GM23338 (cell line): Measurements from ENCODE around the gene NAA25. TPM values are rescaled to one million over a fixed set of nuclear protein-coding genes. Genes with fewer than 3 reads are reported as not detected.

Source experiments
- ATAC-seq: fragments of 200-7000 bp; cut with Tn5 transposase; 3 replicates; pipeline ENCODE4 v1.9.1; 2020
- DNase-seq: peaks from one replicate; pipeline ENCODE4 v3.0.0-alpha.2; 2015; ENCODE audit warnings: low spot score
- H2AFZ ChIP-seq: fragments of 200-600 bp; sonication (generic); 2 replicates; pipeline ENCODE4 v1.8.0; 2016; ENCODE audit warnings: antibody characterized with exemption, mild to moderate bottlenecking, moderate library complexity
- H3F3A ChIP-seq: fragments of 200-600 bp; sonication (generic); replicated peaks from 2 replicates; pipeline ENCODE4 v1.8.0; 2017; ENCODE audit warnings: antibody characterized with exemption, mixed run types, low read depth
- H3K27ac ChIP-seq: fragments of 200-600 bp; sonication (generic); 2 replicates; pipeline ENCODE4 v1.6.1; 2016; ENCODE audit warnings: low read depth
- H3K27me3 ChIP-seq: fragments of 200-600 bp; sonication (generic); 2 replicates; pipeline ENCODE4 v1.8.0; 2016; ENCODE audit warnings: mild to moderate bottlenecking, mixed run types, moderate library complexity; ENCODE audit not compliant: insufficient read depth
- H3K36me3 ChIP-seq: fragments of 200-600 bp; sonication (generic); 2 replicates; pipeline ENCODE4 v1.8.0; 2016; ENCODE audit warnings: mild to moderate bottlenecking; ENCODE audit not compliant: insufficient read depth
- H3K4me1 ChIP-seq: fragments of 200-600 bp; sonication (generic); 2 replicates; pipeline ENCODE4 v1.8.0; 2016; ENCODE audit warnings: mild to moderate bottlenecking, moderate library complexity; ENCODE audit not compliant: insufficient read depth
- H3K4me2 ChIP-seq: fragments of 200-600 bp; sonication (generic); 2 replicates; pipeline ENCODE4 v1.7.1; 2017; ENCODE audit warnings: mixed run types
- H3K4me3 ChIP-seq: fragments of 200-600 bp; sonication (generic); 2 replicates; pipeline ENCODE4 v1.6.1; 2016; ENCODE audit warnings: mixed run types
- H3K79me2 ChIP-seq: fragments of 200-600 bp; sonication (generic); replicated peaks from 2 replicates; pipeline ENCODE4 v1.8.0; 2017; ENCODE audit warnings: mild to moderate bottlenecking; ENCODE audit not compliant: insufficient read depth
- H3K9me2 ChIP-seq: fragments of 200-600 bp; sonication (generic); 2 replicates; pipeline ENCODE4 v1.8.0; 2017; ENCODE audit not compliant: insufficient read depth
- H4K20me1 ChIP-seq: fragments of 200-600 bp; sonication (generic); replicated peaks from 2 replicates; pipeline ENCODE4 v1.8.0; 2017; ENCODE audit warnings: mild to moderate bottlenecking; ENCODE audit not compliant: insufficient read depth
- H3K27ac Mint-ChIP-seq: 2 replicates; pipeline ENCODE4 v1.8.0; 2020; ENCODE audit warnings: inconsistent platforms, mild to moderate bottlenecking, moderate library complexity, mixed read lengths
- H3K27me3 Mint-ChIP-seq: 3 replicates; pipeline ENCODE4 v1.8.0; 2022; ENCODE audit warnings: low read depth, mild to moderate bottlenecking, moderate library complexity, mixed read lengths, inconsistent platforms; ENCODE audit not compliant: insufficient read depth, poor library complexity
- H3K36me3 Mint-ChIP-seq: 3 replicates; pipeline ENCODE4 v1.8.0; 2021; ENCODE audit warnings: low read depth, mild to moderate bottlenecking, inconsistent platforms, moderate library complexity, mixed read lengths
- H3K4me1 Mint-ChIP-seq: 3 replicates; pipeline ENCODE4 v1.8.0; 2020; ENCODE audit warnings: mild to moderate bottlenecking, inconsistent platforms, mixed read lengths
- H3K4me3 Mint-ChIP-seq: 3 replicates; pipeline ENCODE4 v1.8.0; 2021; ENCODE audit warnings: moderate library complexity, mild to moderate bottlenecking, inconsistent platforms, mixed read lengths
- H3K9me3 Mint-ChIP-seq: 3 replicates; pipeline ENCODE4 v1.8.0; 2020; ENCODE audit warnings: moderate library complexity, mild to moderate bottlenecking, inconsistent platforms, mixed read lengths
- CREB1 ChIP-seq: fragments of 250-450 bp; sonication (Bioruptor Pico); IDR thresholded peaks from 2 replicates; pipeline ENCODE4 v1.5.0; 2020; ENCODE audit warnings: low read depth, mild to moderate bottlenecking, moderate library complexity
- CTCF ChIP-seq, 2 experiments: fragments of 200-600 bp in 1 of 2; sonication (generic) in 1 of 2; conservative IDR thresholded peaks; 2 replicates each; pipeline versions ENCODE4 v1.5.1 to v1.6.1; 2016 to 2017; ENCODE audit warnings: antibody characterized with exemption in 2 of 2, low read depth in 2 of 2, mild to moderate bottlenecking in 2 of 2, moderate library complexity in 1 of 2
- ETS1 ChIP-seq: IDR thresholded peaks from 2 replicates; pipeline ENCODE4 v1.6.1; 2016; ENCODE audit warnings: antibody characterized with exemption
- EZH2 ChIP-seq: fragments of 200-600 bp; sonication (generic); IDR thresholded peaks from one replicate; pipeline ENCODE4 v1.8.0; 2017; ENCODE audit warnings: antibody characterized with exemption, mild to moderate bottlenecking, low read depth; ENCODE audit not compliant: unreplicated experiment
- EZH2phosphoT487 ChIP-seq: fragments of 200-600 bp; sonication (generic); IDR thresholded peaks from one replicate; pipeline ENCODE4 v1.8.1; 2018; ENCODE audit warnings: antibody characterized with exemption; ENCODE audit not compliant: unreplicated experiment
- JUNB ChIP-seq: IDR thresholded peaks from one replicate; pipeline ENCODE4 v1.6.1; 2016; ENCODE audit warnings: antibody characterized with exemption; ENCODE audit not compliant: unreplicated experiment
- NANOG ChIP-seq: IDR thresholded peaks from 2 replicates; pipeline ENCODE4 v1.6.1; 2016; ENCODE audit warnings: antibody characterized with exemption, borderline replicate concordance
- STAT1 ChIP-seq: IDR thresholded peaks from one replicate; pipeline ENCODE4 v1.6.1; 2016; ENCODE audit warnings: antibody characterized with exemption; ENCODE audit not compliant: unreplicated experiment
- ZNF114 ChIP-seq: fragments of 250-450 bp; sonication (Bioruptor Pico); IDR thresholded peaks from 2 replicates; pipeline ENCODE4 v1.5.0; 2020; ENCODE audit warnings: mild to moderate bottlenecking, moderate library complexity
- polyA plus RNA-seq: library from polyadenylated mRNA; unstranded; fragments of >200 nt; fragmentation: Nextera tagmentation; extraction: Ambion mirVana; gene quantifications from 2 replicates; pipeline ENCODE4 v1.2.1, GENCODE V29; 2016
- total RNA-seq: library from RNA; depleted of rRNA; stranded (reverse); fragments of >200 nt; shearing (Covaris generic); gene quantifications from 2 replicates; pipeline ENCODE4 v1.2.3, GENCODE V29; 2014
- TF ChIP-seq, protein P1 (sequence below): IDR thresholded peaks from one replicate; pipeline ENCODE4 v1.6.1; 2018; ENCODE audit warnings: antibody characterized with exemption; ENCODE audit not compliant: unreplicated experiment
- TF ChIP-seq, protein P2 (sequence below): fragments of 250-450 bp; sonication (Bioruptor Pico); IDR thresholded peaks from 2 replicates; pipeline ENCODE4 v1.5.0; 2020; ENCODE audit warnings: mild to moderate bottlenecking, moderate library complexity

NAA25 gene
- total and polyA plus RNA-seq, 2 experiments from 2014 or later = 49.0 to 55.1 TPM

DNA sequence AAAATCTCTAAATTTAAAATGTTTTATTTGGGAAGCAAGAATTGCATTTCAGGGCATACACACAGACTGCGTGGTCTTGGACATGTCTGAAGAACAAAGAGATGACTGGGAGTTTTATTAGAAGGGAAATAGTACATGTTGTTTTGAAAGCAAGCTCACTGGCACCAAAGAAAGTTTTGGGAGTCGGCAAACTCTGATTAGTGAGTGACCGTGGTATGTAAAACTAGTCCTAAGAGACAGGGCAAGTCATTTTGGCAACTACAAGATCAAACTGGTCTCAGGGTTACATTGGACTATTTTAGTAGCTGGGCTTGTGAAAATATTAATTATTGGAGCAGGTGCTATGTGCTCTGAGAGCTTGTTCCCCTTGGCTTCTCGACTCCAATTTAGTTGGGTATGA is 110.6 kb downstream of the NAA25 start:
- H3K9me2 ChIP-seq = no peaks in the 10 kb centered on the region
- H3K4me1 Mint-ChIP-seq = peaks cover 8% of the 10 kb centered on the region
- no peaks in the 10 kb centered on the region for H4K20me1 ChIP-seq
- H3K9me3 Mint-ChIP-seq = no peaks in the 10 kb centered on the region
- no peak overlapping the region for H3K4me3 ChIP-seq
- no peaks in the 10 kb centered on the region for H3K4me1 ChIP-seq
- no peaks in the 10 kb centered on the region for H3K27me3 ChIP-seq
- H3F3A ChIP-seq = no peaks in the 10 kb centered on the region
- H3K27me3 Mint-ChIP-seq = peaks cover 2% of the 10 kb centered on the region
- no peaks in the 10 kb centered on the region for H3K36me3 ChIP-seq
- no peak for TF ChIP-seq ETS1
- TF ChIP-seq, protein P1, sequence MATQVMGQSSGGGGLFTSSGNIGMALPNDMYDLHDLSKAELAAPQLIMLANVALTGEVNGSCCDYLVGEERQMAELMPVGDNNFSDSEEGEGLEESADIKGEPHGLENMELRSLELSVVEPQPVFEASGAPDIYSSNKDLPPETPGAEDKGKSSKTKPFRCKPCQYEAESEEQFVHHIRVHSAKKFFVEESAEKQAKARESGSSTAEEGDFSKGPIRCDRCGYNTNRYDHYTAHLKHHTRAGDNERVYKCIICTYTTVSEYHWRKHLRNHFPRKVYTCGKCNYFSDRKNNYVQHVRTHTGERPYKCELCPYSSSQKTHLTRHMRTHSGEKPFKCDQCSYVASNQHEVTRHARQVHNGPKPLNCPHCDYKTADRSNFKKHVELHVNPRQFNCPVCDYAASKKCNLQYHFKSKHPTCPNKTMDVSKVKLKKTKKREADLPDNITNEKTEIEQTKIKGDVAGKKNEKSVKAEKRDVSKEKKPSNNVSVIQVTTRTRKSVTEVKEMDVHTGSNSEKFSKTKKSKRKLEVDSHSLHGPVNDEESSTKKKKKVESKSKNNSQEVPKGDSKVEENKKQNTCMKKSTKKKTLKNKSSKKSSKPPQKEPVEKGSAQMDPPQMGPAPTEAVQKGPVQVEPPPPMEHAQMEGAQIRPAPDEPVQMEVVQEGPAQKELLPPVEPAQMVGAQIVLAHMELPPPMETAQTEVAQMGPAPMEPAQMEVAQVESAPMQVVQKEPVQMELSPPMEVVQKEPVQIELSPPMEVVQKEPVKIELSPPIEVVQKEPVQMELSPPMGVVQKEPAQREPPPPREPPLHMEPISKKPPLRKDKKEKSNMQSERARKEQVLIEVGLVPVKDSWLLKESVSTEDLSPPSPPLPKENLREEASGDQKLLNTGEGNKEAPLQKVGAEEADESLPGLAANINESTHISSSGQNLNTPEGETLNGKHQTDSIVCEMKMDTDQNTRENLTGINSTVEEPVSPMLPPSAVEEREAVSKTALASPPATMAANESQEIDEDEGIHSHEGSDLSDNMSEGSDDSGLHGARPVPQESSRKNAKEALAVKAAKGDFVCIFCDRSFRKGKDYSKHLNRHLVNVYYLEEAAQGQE = no peak
- TF ChIP-seq CREB1 (CRISPR knock-in tag) = no peak
- TF ChIP-seq EZH2 = no peak
- no peak for TF ChIP-seq NANOG
- TF ChIP-seq ZNF114 (CRISPR knock-in tag) = no peak
- TF ChIP-seq EZH2phosphoT487 = no peak
- no peak for TF ChIP-seq STAT1
- TF ChIP-seq, protein P2, sequence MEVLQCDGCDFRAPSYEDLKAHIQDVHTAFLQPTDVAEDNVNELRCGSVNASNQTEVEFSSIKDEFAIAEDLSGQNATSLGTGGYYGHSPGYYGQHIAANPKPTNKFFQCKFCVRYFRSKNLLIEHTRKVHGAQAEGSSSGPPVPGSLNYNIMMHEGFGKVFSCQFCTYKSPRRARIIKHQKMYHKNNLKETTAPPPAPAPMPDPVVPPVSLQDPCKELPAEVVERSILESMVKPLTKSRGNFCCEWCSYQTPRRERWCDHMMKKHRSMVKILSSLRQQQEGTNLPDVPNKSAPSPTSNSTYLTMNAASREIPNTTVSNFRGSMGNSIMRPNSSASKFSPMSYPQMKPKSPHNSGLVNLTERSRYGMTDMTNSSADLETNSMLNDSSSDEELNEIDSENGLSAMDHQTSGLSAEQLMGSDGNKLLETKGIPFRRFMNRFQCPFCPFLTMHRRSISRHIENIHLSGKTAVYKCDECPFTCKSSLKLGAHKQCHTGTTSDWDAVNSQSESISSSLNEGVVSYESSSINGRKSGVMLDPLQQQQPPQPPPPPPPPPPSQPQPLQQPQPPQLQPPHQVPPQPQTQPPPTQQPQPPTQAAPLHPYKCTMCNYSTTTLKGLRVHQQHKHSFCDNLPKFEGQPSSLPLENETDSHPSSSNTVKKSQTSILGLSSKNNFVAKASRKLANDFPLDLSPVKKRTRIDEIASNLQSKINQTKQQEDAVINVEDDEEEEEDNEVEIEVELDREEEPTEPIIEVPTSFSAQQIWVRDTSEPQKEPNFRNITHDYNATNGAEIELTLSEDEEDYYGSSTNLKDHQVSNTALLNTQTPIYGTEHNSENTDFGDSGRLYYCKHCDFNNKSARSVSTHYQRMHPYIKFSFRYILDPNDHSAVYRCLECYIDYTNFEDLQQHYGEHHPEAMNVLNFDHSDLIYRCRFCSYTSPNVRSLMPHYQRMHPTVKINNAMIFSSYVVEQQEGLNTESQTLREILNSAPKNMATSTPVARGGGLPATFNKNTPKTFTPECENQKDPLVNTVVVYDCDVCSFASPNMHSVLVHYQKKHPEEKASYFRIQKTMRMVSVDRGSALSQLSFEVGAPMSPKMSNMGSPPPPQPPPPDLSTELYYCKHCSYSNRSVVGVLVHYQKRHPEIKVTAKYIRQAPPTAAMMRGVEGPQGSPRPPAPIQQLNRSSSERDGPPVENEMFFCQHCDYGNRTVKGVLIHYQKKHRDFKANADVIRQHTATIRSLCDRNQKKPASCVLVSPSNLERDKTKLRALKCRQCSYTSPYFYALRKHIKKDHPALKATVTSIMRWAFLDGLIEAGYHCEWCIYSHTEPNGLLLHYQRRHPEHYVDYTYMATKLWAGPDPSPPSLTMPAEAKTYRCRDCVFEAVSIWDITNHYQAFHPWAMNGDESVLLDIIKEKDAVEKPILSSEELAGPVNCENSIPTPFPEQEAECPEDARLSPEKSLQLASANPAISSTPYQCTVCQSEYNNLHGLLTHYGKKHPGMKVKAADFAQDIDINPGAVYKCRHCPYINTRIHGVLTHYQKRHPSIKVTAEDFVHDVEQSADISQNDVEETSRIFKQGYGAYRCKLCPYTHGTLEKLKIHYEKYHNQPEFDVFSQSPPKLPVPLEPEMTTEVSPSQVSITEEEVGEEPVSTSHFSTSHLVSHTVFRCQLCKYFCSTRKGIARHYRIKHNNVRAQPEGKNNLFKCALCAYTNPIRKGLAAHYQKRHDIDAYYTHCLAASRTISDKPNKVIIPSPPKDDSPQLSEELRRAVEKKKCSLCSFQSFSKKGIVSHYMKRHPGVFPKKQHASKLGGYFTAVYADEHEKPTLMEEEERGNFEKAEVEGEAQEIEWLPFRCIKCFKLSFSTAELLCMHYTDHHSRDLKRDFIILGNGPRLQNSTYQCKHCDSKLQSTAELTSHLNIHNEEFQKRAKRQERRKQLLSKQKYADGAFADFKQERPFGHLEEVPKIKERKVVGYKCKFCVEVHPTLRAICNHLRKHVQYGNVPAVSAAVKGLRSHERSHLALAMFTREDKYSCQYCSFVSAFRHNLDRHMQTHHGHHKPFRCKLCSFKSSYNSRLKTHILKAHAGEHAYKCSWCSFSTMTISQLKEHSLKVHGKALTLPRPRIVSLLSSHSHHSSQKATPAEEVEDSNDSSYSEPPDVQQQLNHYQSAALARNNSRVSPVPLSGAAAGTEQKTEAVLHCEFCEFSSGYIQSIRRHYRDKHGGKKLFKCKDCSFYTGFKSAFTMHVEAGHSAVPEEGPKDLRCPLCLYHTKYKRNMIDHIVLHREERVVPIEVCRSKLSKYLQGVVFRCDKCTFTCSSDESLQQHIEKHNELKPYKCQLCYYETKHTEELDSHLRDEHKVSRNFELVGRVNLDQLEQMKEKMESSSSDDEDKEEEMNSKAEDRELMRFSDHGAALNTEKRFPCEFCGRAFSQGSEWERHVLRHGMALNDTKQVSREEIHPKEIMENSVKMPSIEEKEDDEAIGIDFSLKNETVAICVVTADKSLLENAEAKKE (CRISPR knock-in tag) = no peak
- no peak for TF ChIP-seq CTCF (conservative IDR thresholded peaks at IDR 0.05; ENCODE audit: low read depth in 2 of 2)
- no peak for TF ChIP-seq JUNB
- DNase-seq (no peak), ATAC-seq (no peak)
- H3K4me2 ChIP-seq = no peak overlapping the region
- H3K79me2 ChIP-seq = no peaks in the 10 kb centered on the region
- H3K36me3 Mint-ChIP-seq = no peaks in the 10 kb centered on the region
- no peak overlapping the region for H3K27ac ChIP-seq
- no peak overlapping the region for H2AFZ ChIP-seq
- H3K27ac Mint-ChIP-seq = no peak overlapping the region
- H3K4me3 Mint-ChIP-seq = no peak overlapping the region
